ENCODE data around the gene FLNA. TPM values are rescaled to one million over a fixed set of nuclear protein-coding genes. Genes with fewer than 3 reads are reported as not detected.
A peak's percentile ranks its signal among the peaks of the same experiment; 100 is the strongest.

FLNA gene
- polyA plus RNA-seq, 1 donor from 2014 or later = 84.9 TPM

GRCh38 chrX:154381271-154381670, 6.8 kb upstream of the FLNA start:
- Histone ChIP-seq H3K4me3 (ENCODE audit: low read length) (no peak overlapping the region), H3K9me2 (ENCODE audit: insufficient read depth, low read length) (no peaks in the 10 kb centered on the region)

GRCh38 chrX:154380787-154381186, 6.4 kb upstream of the FLNA start:
- Histone ChIP-seq H2AFZ (ENCODE audit: low read depth, low read length) (no peak overlapping the region), H3K79me2 (replicated peaks; ENCODE audit: insufficient read depth, low read length) (peaks cover 9% of the 10 kb centered on the region), H3K4me3 (ENCODE audit: low read length) (peak overlapping the region; percentile 78), H3K9ac (ENCODE audit: low read length) (peak overlapping the region; percentile 92), H3K4me2 (ENCODE audit: low read length) (no peak overlapping the region), H4K20me1 (ENCODE audit: insufficient read depth) (no peaks in the 10 kb centered on the region), H3K9me2 (ENCODE audit: insufficient read depth, low read length) (no peaks in the 10 kb centered on the region), H3K36me3 (ENCODE audit: insufficient read depth, low read length) (no peaks in the 10 kb centered on the region), H3K27me3 (ENCODE audit: insufficient read depth, low read depth, low read length) (no peaks in the 10 kb centered on the region), H3K9me3 (ENCODE audit: low read length) (no peaks in the 10 kb centered on the region), H3F3A (ENCODE audit: insufficient read depth, low read length, poor library complexity, severe bottlenecking) (no peaks in the 10 kb centered on the region), H3K27ac (ENCODE audit: low read length) (no peak overlapping the region)
- TF ChIP-seq RAD21 (conservative IDR thresholded peaks at IDR 0.05) (no peak), CTCF (IDR thresholded peaks at IDR 0.05; ENCODE audit: poor library complexity, severe bottlenecking) (no peak), EP300 (conservative IDR thresholded peaks at IDR 0.05; ENCODE audit: poor library complexity, severe bottlenecking) (no peak), POLR2AphosphoS5 (IDR thresholded peaks at IDR 0.05) (no peak), TAF1 (IDR thresholded peaks at IDR 0.05; ENCODE audit: low read depth) (no peak), MXI1 (conservative IDR thresholded peaks at IDR 0.05; ENCODE audit: poor library complexity, severe bottlenecking) (no peak), SMC3 (conservative IDR thresholded peaks at IDR 0.05; ENCODE audit: poor library complexity) (no peak)

More at GRCh38 chrX:154381271-154381670, 6.8 kb upstream of the FLNA start:
- Histone ChIP-seq H3K4me2 (ENCODE audit: low read length) (no peak overlapping the region), H3K9ac (ENCODE audit: low read length) (no peak overlapping the region), H3F3A (ENCODE audit: insufficient read depth, low read length, poor library complexity, severe bottlenecking) (no peaks in the 10 kb centered on the region), H2AFZ (ENCODE audit: low read depth, low read length) (no peak overlapping the region), H4K20me1 (ENCODE audit: insufficient read depth) (no peaks in the 10 kb centered on the region), H3K79me2 (replicated peaks; ENCODE audit: insufficient read depth, low read length) (peaks cover 9% of the 10 kb centered on the region), H3K27ac (ENCODE audit: low read length) (no peak overlapping the region), H3K9me3 (ENCODE audit: low read length) (no peaks in the 10 kb centered on the region), H3K36me3 (ENCODE audit: insufficient read depth, low read length) (no peaks in the 10 kb centered on the region), H3K27me3 (ENCODE audit: insufficient read depth, low read depth, low read length) (no peaks in the 10 kb centered on the region)
- TF ChIP-seq EZH2 (IDR thresholded peaks at IDR 0.05; ENCODE audit: borderline replicate concordance, insufficient read depth, low read length, poor library complexity, severe bottlenecking) (no peak), TAF1 (IDR thresholded peaks at IDR 0.05; ENCODE audit: low read depth) (no peak), CTCF (IDR thresholded peaks at IDR 0.05; ENCODE audit: poor library complexity, severe bottlenecking) (no peak), SMC3 (conservative IDR thresholded peaks at IDR 0.05; ENCODE audit: poor library complexity) (no peak), EP300 (conservative IDR thresholded peaks at IDR 0.05; ENCODE audit: poor library complexity, severe bottlenecking) (no peak), MXI1 (conservative IDR thresholded peaks at IDR 0.05; ENCODE audit: poor library complexity, severe bottlenecking) (no peak), POLR2AphosphoS5 (IDR thresholded peaks at IDR 0.05) (no peak), RAD21 (conservative IDR thresholded peaks at IDR 0.05) (no peak), REST (IDR thresholded peaks at IDR 0.05; ENCODE audit: borderline replicate concordance) (no peak)

Measured in neural cell (in vitro differentiated cells).